KMS-11 (cell line): ENCODE results near the gene CBS.

Experiments
- H2AFZ ChIP-seq: fragments of 200-600 bp; sonication (generic); 2 replicates; pipeline ENCODE4 v1.6.1; 2016; ENCODE audit warnings: antibody characterized with exemption, mixed run types, low read depth
- H3K27ac ChIP-seq: fragments of 200-600 bp; sonication (generic); 2 replicates; pipeline ENCODE4 v1.6.1; 2016; ENCODE audit warnings: mild to moderate bottlenecking, mixed run types
- H3K27me3 ChIP-seq: fragments of 200-600 bp; sonication (generic); 2 replicates; pipeline ENCODE4 v1.6.1; 2017; ENCODE audit warnings: mild to moderate bottlenecking, low read depth, mixed run types, moderate library complexity; ENCODE audit not compliant: insufficient read depth
- H3K36me3 ChIP-seq: fragments of 200-600 bp; sonication (generic); 2 replicates; pipeline ENCODE4 v1.6.1; 2017; ENCODE audit warnings: mild to moderate bottlenecking, mixed run types; ENCODE audit not compliant: insufficient read depth
- H3K4me1 ChIP-seq: fragments of 200-600 bp; sonication (generic); 2 replicates; pipeline ENCODE4 v1.6.1; 2016; ENCODE audit warnings: mild to moderate bottlenecking, low read depth, mixed run types; ENCODE audit not compliant: poor library complexity, severe bottlenecking
- H3K4me2 ChIP-seq: fragments of 200-600 bp; sonication (generic); 2 replicates; pipeline ENCODE4 v1.7.0; 2016; ENCODE audit warnings: mild to moderate bottlenecking, mixed run types
- H3K4me3 ChIP-seq: fragments of 200-600 bp; sonication (generic); IDR thresholded peaks from 2 replicates; pipeline ENCODE4 v1.6.1; 2017; ENCODE audit warnings: low read depth, low read length, mixed read lengths; ENCODE audit not compliant: insufficient read depth
- H3K79me2 ChIP-seq: fragments of 200-600 bp; sonication (generic); 2 replicates; pipeline ENCODE4 v1.6.1; 2016; ENCODE audit warnings: low read depth, mixed run types; ENCODE audit not compliant: insufficient read depth
- H3K9ac ChIP-seq: fragments of 200-600 bp; sonication (generic); 2 replicates; pipeline ENCODE4 v1.6.1; 2016; ENCODE audit warnings: mild to moderate bottlenecking, mixed run types
- H4K20me1 ChIP-seq: fragments of 200-600 bp; sonication (generic); 2 replicates; pipeline ENCODE4 v1.6.1; 2016; ENCODE audit warnings: mild to moderate bottlenecking, mixed run types; ENCODE audit not compliant: insufficient read depth
- TF ChIP-seq, protein P1 (sequence below): fragments of 200-600 bp; sonication (generic); conservative IDR thresholded peaks from 2 replicates; pipeline ENCODE4 v1.6.1; 2017; ENCODE audit warnings: low read depth, mild to moderate bottlenecking, antibody characterized with exemption, low read length, moderate library complexity, mixed read lengths

Gene CBS

DNA sequence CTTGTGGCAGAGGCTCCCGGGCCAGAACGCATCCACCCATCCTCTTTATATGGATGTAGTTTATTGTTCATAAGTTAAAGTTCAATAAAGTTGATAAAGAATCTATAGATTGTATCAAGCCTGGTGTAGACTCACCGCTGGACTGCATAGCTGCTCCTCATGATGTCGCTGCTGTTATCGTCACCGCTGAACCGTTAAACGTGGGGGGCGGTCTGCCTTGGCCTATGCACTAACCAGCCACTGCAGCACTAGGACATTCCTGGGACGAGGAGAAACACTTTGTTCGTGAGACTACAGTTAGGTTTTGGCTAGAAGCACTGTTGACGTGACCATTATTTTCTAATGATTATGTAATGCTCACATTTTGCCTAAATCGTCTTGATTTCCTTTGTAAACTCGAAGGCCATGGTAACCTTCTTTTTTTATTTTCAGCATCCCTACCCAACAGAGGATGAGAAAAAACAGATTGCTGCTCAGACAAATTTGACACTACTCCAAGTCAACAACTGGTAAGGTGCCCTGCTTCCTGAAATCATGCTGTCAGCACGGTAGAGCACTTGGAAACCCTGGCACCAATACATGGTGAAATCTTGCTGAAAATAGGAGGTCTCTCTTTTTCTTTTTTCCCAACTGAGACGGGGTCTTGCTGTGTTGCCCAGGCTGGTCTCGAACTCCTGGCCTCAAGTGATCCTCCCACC lies 51.0 kb downstream of the CBS start:
- no peak overlapping the region for H3K4me3 ChIP-seq
- H3K27me3 ChIP-seq = no peaks in the 10 kb centered on the region
- no peak overlapping the region for H3K9ac ChIP-seq
- no peaks in the 10 kb centered on the region for H3K36me3 ChIP-seq
- no peak overlapping the region for H3K4me2 ChIP-seq
- TF ChIP-seq, protein P1, sequence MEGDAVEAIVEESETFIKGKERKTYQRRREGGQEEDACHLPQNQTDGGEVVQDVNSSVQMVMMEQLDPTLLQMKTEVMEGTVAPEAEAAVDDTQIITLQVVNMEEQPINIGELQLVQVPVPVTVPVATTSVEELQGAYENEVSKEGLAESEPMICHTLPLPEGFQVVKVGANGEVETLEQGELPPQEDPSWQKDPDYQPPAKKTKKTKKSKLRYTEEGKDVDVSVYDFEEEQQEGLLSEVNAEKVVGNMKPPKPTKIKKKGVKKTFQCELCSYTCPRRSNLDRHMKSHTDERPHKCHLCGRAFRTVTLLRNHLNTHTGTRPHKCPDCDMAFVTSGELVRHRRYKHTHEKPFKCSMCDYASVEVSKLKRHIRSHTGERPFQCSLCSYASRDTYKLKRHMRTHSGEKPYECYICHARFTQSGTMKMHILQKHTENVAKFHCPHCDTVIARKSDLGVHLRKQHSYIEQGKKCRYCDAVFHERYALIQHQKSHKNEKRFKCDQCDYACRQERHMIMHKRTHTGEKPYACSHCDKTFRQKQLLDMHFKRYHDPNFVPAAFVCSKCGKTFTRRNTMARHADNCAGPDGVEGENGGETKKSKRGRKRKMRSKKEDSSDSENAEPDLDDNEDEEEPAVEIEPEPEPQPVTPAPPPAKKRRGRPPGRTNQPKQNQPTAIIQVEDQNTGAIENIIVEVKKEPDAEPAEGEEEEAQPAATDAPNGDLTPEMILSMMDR = no peak
- no peak overlapping the region for H3K27ac ChIP-seq
- H3K4me1 ChIP-seq = no peaks in the 10 kb centered on the region
- H3K79me2 ChIP-seq = no peaks in the 10 kb centered on the region
- no peak overlapping the region for H2AFZ ChIP-seq
- H4K20me1 ChIP-seq = no peaks in the 10 kb centered on the region; the same call in 1 of the 2 replicates

DNA sequence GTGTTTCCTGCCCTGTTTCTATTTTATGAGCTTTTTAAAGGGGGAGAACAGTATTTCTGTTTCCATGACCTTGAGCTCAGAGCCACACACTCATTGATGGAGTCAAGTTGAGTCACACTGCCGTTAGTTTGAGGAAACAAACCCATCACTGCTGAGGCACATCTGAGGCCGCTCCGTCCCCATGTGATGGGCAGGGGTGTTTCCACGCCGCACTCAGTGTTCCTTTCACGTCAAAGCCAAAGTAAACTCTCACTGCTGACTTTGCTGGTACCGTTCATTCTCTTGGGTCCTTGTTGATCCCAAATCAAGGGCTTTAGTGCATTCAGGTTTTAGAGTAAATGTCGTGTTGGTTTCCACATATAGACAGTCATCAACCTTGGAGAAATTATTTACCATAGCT lies 52.5 kb downstream of the CBS start:
- Histone ChIP-seq H3K79me2 (no peaks in the 10 kb centered on the region), H3K4me1 (no peaks in the 10 kb centered on the region), H3K4me2 (no peak overlapping the region), H3K27ac (no peak overlapping the region), H3K4me3 (no peak overlapping the region), H3K36me3 (no peaks in the 10 kb centered on the region), H4K20me1 (no peaks in the 10 kb centered on the region; the same call in 1 of the 2 replicates), H3K27me3 (no peaks in the 10 kb centered on the region), H3K9ac (no peak overlapping the region), H2AFZ (no peak overlapping the region)
- TF ChIP-seq, protein P1 = no peak

DNA sequence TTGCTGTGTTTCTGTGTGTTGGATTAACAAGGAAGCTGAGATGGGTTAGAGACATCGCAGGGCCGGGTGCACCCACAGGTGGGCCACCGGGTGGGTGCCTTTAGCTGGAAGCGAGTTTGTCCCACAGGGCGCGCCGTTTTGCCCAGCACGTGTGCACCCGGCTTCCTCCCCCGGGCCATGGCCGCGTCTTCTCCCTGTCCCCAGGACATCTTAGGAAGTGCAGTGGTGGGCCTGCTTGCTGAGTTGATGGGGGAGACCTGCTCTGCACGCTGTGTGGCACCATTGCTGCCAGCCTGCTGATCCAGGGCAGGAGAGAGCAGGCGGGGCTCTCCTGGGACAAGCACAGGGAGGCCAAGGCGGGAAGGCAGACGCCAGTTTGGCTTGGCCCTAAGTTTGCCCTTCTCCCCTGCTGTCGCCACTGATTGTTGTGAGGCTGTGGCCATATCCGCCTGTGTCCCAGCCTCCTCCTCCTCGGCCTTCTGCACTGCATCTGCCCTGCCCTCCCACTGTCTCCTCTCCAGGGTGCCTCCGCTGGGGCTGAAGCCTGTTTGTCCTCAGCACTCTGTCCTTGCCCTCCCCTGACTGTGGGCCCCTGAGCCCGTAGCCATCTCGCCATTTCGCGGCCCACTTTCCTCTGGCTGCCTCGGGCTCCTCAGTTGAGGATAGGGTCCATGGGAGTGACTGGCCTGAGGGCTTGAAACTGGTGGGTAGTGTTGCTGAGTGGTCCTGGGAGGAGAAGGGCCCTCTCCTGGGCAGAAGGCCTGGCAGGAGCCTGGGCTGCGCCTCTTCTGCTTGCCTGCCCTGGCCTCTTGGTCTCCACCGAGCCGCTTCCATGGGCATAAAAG lies 53.7 kb downstream of the CBS start:
- no peak overlapping the region for H2AFZ ChIP-seq
- no peak overlapping the region for H3K27ac ChIP-seq
- H3K9ac ChIP-seq = no peak overlapping the region
- H3K4me2 ChIP-seq = no peak overlapping the region
- H3K27me3 ChIP-seq = no peaks in the 10 kb centered on the region
- no peaks in the 10 kb centered on the region for H3K79me2 ChIP-seq
- no peak overlapping the region for H3K4me3 ChIP-seq
- no peaks in the 10 kb centered on the region for H3K36me3 ChIP-seq
- TF ChIP-seq, protein P1 = no peak
- no peaks in the 10 kb centered on the region; the same call in 1 of the 2 replicates for H4K20me1 ChIP-seq
- no peaks in the 10 kb centered on the region for H3K4me1 ChIP-seq

DNA sequence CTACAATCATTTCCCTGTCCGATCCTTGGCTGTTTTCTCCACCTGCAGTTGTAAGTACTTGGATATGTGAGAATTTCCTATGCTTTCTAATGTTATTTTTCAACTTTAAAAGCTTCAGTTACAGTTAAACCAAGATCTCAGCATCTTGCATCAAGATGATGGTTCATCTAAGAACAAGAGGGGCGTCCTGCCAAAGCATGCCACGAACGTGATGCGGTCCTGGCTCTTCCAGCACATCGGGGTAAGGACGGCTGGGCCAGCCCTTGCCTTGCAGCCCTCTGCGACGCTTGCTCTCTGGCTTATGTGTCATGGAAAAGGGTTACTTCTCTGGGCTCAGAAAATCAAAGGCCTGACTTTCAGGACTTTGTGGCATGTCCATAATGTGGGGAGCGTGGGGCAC lies 54.4 kb downstream of the CBS start:
- Histone ChIP-seq H3K4me2 (no peak overlapping the region), H3K36me3 (no peaks in the 10 kb centered on the region), H3K9ac (no peak overlapping the region), H4K20me1 (no peaks in the 10 kb centered on the region), H3K4me3 (no peak overlapping the region), H3K79me2 (no peaks in the 10 kb centered on the region), H3K4me1 (no peaks in the 10 kb centered on the region), H2AFZ (no peak overlapping the region), H3K27me3 (no peaks in the 10 kb centered on the region), H3K27ac (no peak overlapping the region)
- TF ChIP-seq, protein P1 = no peak
